GM23338 (cell line): Measurements from ENCODE around the gene RIOK3. TPM values are rescaled to one million over a fixed set of nuclear protein-coding genes. Genes with fewer than 3 reads are reported as not detected.

Source experiments
- ATAC-seq: fragments of 200-7000 bp; cut with Tn5 transposase; 3 replicates; pipeline ENCODE4 v1.9.1; 2020
- DNase-seq: peaks from one replicate; pipeline ENCODE4 v3.0.0-alpha.2; 2015; ENCODE audit warnings: low spot score
- H2AFZ ChIP-seq: fragments of 200-600 bp; sonication (generic); 2 replicates; pipeline ENCODE4 v1.8.0; 2016; ENCODE audit warnings: antibody characterized with exemption, mild to moderate bottlenecking, moderate library complexity
- H3F3A ChIP-seq: fragments of 200-600 bp; sonication (generic); replicated peaks from 2 replicates; pipeline ENCODE4 v1.8.0; 2017; ENCODE audit warnings: antibody characterized with exemption, mixed run types, low read depth
- H3K27ac ChIP-seq: fragments of 200-600 bp; sonication (generic); 2 replicates; pipeline ENCODE4 v1.6.1; 2016; ENCODE audit warnings: low read depth
- H3K27me3 ChIP-seq: fragments of 200-600 bp; sonication (generic); 2 replicates; pipeline ENCODE4 v1.8.0; 2016; ENCODE audit warnings: mild to moderate bottlenecking, mixed run types, moderate library complexity; ENCODE audit not compliant: insufficient read depth
- H3K36me3 ChIP-seq: fragments of 200-600 bp; sonication (generic); 2 replicates; pipeline ENCODE4 v1.8.0; 2016; ENCODE audit warnings: mild to moderate bottlenecking; ENCODE audit not compliant: insufficient read depth
- H3K4me1 ChIP-seq: fragments of 200-600 bp; sonication (generic); 2 replicates; pipeline ENCODE4 v1.8.0; 2016; ENCODE audit warnings: mild to moderate bottlenecking, moderate library complexity; ENCODE audit not compliant: insufficient read depth
- H3K4me2 ChIP-seq: fragments of 200-600 bp; sonication (generic); 2 replicates; pipeline ENCODE4 v1.7.1; 2017; ENCODE audit warnings: mixed run types
- H3K4me3 ChIP-seq: fragments of 200-600 bp; sonication (generic); 2 replicates; pipeline ENCODE4 v1.6.1; 2016; ENCODE audit warnings: mixed run types
- H3K79me2 ChIP-seq: fragments of 200-600 bp; sonication (generic); replicated peaks from 2 replicates; pipeline ENCODE4 v1.8.0; 2017; ENCODE audit warnings: mild to moderate bottlenecking; ENCODE audit not compliant: insufficient read depth
- H3K9me2 ChIP-seq: fragments of 200-600 bp; sonication (generic); 2 replicates; pipeline ENCODE4 v1.8.0; 2017; ENCODE audit not compliant: insufficient read depth
- H4K20me1 ChIP-seq: fragments of 200-600 bp; sonication (generic); replicated peaks from 2 replicates; pipeline ENCODE4 v1.8.0; 2017; ENCODE audit warnings: mild to moderate bottlenecking; ENCODE audit not compliant: insufficient read depth
- H3K27ac Mint-ChIP-seq: 2 replicates; pipeline ENCODE4 v1.8.0; 2020; ENCODE audit warnings: inconsistent platforms, mild to moderate bottlenecking, moderate library complexity, mixed read lengths
- H3K27me3 Mint-ChIP-seq: 3 replicates; pipeline ENCODE4 v1.8.0; 2022; ENCODE audit warnings: low read depth, mild to moderate bottlenecking, moderate library complexity, mixed read lengths, inconsistent platforms; ENCODE audit not compliant: insufficient read depth, poor library complexity
- H3K36me3 Mint-ChIP-seq: 3 replicates; pipeline ENCODE4 v1.8.0; 2021; ENCODE audit warnings: low read depth, mild to moderate bottlenecking, inconsistent platforms, moderate library complexity, mixed read lengths
- H3K4me1 Mint-ChIP-seq: 3 replicates; pipeline ENCODE4 v1.8.0; 2020; ENCODE audit warnings: mild to moderate bottlenecking, inconsistent platforms, mixed read lengths
- H3K4me3 Mint-ChIP-seq: 3 replicates; pipeline ENCODE4 v1.8.0; 2021; ENCODE audit warnings: moderate library complexity, mild to moderate bottlenecking, inconsistent platforms, mixed read lengths
- H3K9me3 Mint-ChIP-seq: 3 replicates; pipeline ENCODE4 v1.8.0; 2020; ENCODE audit warnings: moderate library complexity, mild to moderate bottlenecking, inconsistent platforms, mixed read lengths
- CREB1 ChIP-seq: fragments of 250-450 bp; sonication (Bioruptor Pico); IDR thresholded peaks from 2 replicates; pipeline ENCODE4 v1.5.0; 2020; ENCODE audit warnings: low read depth, mild to moderate bottlenecking, moderate library complexity
- ETS1 ChIP-seq: IDR thresholded peaks from 2 replicates; pipeline ENCODE4 v1.6.1; 2016; ENCODE audit warnings: antibody characterized with exemption
- EZH2 ChIP-seq: fragments of 200-600 bp; sonication (generic); IDR thresholded peaks from one replicate; pipeline ENCODE4 v1.8.0; 2017; ENCODE audit warnings: antibody characterized with exemption, mild to moderate bottlenecking, low read depth; ENCODE audit not compliant: unreplicated experiment
- EZH2phosphoT487 ChIP-seq: fragments of 200-600 bp; sonication (generic); IDR thresholded peaks from one replicate; pipeline ENCODE4 v1.8.1; 2018; ENCODE audit warnings: antibody characterized with exemption; ENCODE audit not compliant: unreplicated experiment
- JUNB ChIP-seq: IDR thresholded peaks from one replicate; pipeline ENCODE4 v1.6.1; 2016; ENCODE audit warnings: antibody characterized with exemption; ENCODE audit not compliant: unreplicated experiment
- NANOG ChIP-seq: IDR thresholded peaks from 2 replicates; pipeline ENCODE4 v1.6.1; 2016; ENCODE audit warnings: antibody characterized with exemption, borderline replicate concordance
- POLR2AphosphoS5 ChIP-seq: IDR thresholded peaks from 2 replicates; pipeline ENCODE4 v1.6.1; 2016; ENCODE audit warnings: antibody characterized with exemption, low read depth
- STAT1 ChIP-seq: IDR thresholded peaks from one replicate; pipeline ENCODE4 v1.6.1; 2016; ENCODE audit warnings: antibody characterized with exemption; ENCODE audit not compliant: unreplicated experiment
- ZNF114 ChIP-seq: fragments of 250-450 bp; sonication (Bioruptor Pico); IDR thresholded peaks from 2 replicates; pipeline ENCODE4 v1.5.0; 2020; ENCODE audit warnings: mild to moderate bottlenecking, moderate library complexity
- ZNF331 ChIP-seq: fragments of 250-450 bp; sonication (Bioruptor Pico); IDR thresholded peaks from 2 replicates; pipeline ENCODE4 v1.5.0; 2020; ENCODE audit warnings: low read depth, mild to moderate bottlenecking, moderate library complexity
- ZNF462 ChIP-seq: fragments of 250-450 bp; sonication (Bioruptor Pico); IDR thresholded peaks from 2 replicates; pipeline ENCODE4 v1.5.0; 2020; ENCODE audit warnings: mild to moderate bottlenecking, moderate library complexity
- polyA plus RNA-seq: library from polyadenylated mRNA; unstranded; fragments of >200 nt; fragmentation: Nextera tagmentation; extraction: Ambion mirVana; gene quantifications from 2 replicates; pipeline ENCODE4 v1.2.1, GENCODE V29; 2016
- total RNA-seq: library from RNA; depleted of rRNA; stranded (reverse); fragments of >200 nt; shearing (Covaris generic); gene quantifications from 2 replicates; pipeline ENCODE4 v1.2.3, GENCODE V29; 2014
- TF ChIP-seq, protein P1 (sequence below): IDR thresholded peaks from one replicate; pipeline ENCODE4 v1.6.1; 2018; ENCODE audit warnings: antibody characterized with exemption; ENCODE audit not compliant: unreplicated experiment
- TF ChIP-seq, protein P2 (sequence below), 2 experiments: fragments of 200-600 bp in 1 of 2; sonication (generic) in 1 of 2; conservative IDR thresholded peaks; 2 replicates each; pipeline versions ENCODE4 v1.5.1 to v1.6.1; 2016 to 2017; ENCODE audit warnings: antibody characterized with exemption in 2 of 2, low read depth in 2 of 2, mild to moderate bottlenecking in 2 of 2, moderate library complexity in 1 of 2

The RIOK3 gene
- total and polyA plus RNA-seq, 2 experiments from 2014 or later = 20.8 to 22.1 TPM

- Histone ChIP-seq H3K36me3 (peaks cover 33% of the 10 kb centered on the region), H3K9me2 (no peaks in the 10 kb centered on the region), H3K27me3 (no peaks in the 10 kb centered on the region), H3K4me3 (no peak overlapping the region), H2AFZ (no peak overlapping the region), H4K20me1 (no peaks in the 10 kb centered on the region; the same call in none of the 2 replicates), H3K4me2 (no peak overlapping the region), H3K79me2 (no peaks in the 10 kb centered on the region), H3F3A (peaks cover 7% of the 10 kb centered on the region; the same call in 1 of the 2 replicates), H3K27ac (no peak overlapping the region), H3K4me1 (no peaks in the 10 kb centered on the region)
- peaks cover 2% of the 10 kb centered on the region for H3K27me3 Mint-ChIP-seq
- H3K9me3 Mint-ChIP-seq = no peaks in the 10 kb centered on the region
- no peak overlapping the region for H3K4me3 Mint-ChIP-seq
- ATAC-seq (no peak), DNase-seq (no peak)
- H3K27ac Mint-ChIP-seq = no peak overlapping the region
- TF ChIP-seq ZNF114 (CRISPR knock-in tag) (no peak), ETS1 (no peak), POLR2AphosphoS5 (no peak), NANOG (no peak), EZH2phosphoT487 (no peak), CREB1 (no peak), ZNF462 (CRISPR knock-in tag) (no peak), JUNB (no peak), EZH2 (no peak), STAT1 (no peak), ZNF331 (CRISPR knock-in tag) (no peak)
- TF ChIP-seq, protein P1, sequence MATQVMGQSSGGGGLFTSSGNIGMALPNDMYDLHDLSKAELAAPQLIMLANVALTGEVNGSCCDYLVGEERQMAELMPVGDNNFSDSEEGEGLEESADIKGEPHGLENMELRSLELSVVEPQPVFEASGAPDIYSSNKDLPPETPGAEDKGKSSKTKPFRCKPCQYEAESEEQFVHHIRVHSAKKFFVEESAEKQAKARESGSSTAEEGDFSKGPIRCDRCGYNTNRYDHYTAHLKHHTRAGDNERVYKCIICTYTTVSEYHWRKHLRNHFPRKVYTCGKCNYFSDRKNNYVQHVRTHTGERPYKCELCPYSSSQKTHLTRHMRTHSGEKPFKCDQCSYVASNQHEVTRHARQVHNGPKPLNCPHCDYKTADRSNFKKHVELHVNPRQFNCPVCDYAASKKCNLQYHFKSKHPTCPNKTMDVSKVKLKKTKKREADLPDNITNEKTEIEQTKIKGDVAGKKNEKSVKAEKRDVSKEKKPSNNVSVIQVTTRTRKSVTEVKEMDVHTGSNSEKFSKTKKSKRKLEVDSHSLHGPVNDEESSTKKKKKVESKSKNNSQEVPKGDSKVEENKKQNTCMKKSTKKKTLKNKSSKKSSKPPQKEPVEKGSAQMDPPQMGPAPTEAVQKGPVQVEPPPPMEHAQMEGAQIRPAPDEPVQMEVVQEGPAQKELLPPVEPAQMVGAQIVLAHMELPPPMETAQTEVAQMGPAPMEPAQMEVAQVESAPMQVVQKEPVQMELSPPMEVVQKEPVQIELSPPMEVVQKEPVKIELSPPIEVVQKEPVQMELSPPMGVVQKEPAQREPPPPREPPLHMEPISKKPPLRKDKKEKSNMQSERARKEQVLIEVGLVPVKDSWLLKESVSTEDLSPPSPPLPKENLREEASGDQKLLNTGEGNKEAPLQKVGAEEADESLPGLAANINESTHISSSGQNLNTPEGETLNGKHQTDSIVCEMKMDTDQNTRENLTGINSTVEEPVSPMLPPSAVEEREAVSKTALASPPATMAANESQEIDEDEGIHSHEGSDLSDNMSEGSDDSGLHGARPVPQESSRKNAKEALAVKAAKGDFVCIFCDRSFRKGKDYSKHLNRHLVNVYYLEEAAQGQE = no peak
- TF ChIP-seq, protein P2, sequence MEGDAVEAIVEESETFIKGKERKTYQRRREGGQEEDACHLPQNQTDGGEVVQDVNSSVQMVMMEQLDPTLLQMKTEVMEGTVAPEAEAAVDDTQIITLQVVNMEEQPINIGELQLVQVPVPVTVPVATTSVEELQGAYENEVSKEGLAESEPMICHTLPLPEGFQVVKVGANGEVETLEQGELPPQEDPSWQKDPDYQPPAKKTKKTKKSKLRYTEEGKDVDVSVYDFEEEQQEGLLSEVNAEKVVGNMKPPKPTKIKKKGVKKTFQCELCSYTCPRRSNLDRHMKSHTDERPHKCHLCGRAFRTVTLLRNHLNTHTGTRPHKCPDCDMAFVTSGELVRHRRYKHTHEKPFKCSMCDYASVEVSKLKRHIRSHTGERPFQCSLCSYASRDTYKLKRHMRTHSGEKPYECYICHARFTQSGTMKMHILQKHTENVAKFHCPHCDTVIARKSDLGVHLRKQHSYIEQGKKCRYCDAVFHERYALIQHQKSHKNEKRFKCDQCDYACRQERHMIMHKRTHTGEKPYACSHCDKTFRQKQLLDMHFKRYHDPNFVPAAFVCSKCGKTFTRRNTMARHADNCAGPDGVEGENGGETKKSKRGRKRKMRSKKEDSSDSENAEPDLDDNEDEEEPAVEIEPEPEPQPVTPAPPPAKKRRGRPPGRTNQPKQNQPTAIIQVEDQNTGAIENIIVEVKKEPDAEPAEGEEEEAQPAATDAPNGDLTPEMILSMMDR (conservative IDR thresholded peaks at IDR 0.05; ENCODE audit: low read depth in 2 of 2) = no peak
- peaks cover 42% of the 10 kb centered on the region for H3K36me3 Mint-ChIP-seq
- H3K4me1 Mint-ChIP-seq = no peaks in the 10 kb centered on the region
These were observed 59.6 kb downstream of the RIOK3 start for GRCh38 chr18:23512641-23513040.
